ENCODE results near the gene RAB25.
"Not testable (repeated sequence)": the region's sequence is repeated elsewhere in the genome, so short reads cannot be mapped to it uniquely, and the experiment has no call there.

The RAB25 gene

DNA sequence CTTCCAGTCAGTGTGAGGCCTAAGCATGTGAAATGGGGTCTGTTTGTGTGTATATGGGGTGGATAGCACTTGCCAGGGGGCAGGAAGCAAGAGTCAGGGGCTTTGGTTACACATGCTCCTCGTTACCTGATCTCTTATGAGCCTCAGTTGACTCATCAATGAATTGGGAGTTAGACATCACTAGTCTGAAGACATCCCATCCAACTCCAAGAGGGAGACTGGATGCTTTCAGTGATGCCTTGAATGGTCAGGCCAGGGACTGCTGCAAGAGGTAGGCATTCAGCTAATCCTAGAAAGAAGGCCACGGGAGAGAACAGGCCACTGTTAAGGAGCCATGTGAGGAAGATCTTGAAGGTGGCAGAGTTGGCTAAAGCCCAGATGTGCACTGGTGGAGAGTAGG is 6.3 kb downstream of the RAB25 start:
- Histone ChIP-seq H3K79me2 (no peaks in the 10 kb centered on the region), H2AFZ (no peak overlapping the region), H3K36me3 (ENCODE audit: control insufficient read depth, insufficient read depth, low read length) (no peaks in the 10 kb centered on the region), H3K9me3 (ENCODE audit: control insufficient read depth, low read length) (no peaks in the 10 kb centered on the region), H3K4me3 (ENCODE audit: low read depth, low read length) (no peak overlapping the region), H3K4me2 (ENCODE audit: low read length) (no peak overlapping the region), H3K9ac (no peak overlapping the region), H3K27ac (no peak overlapping the region), H3K4me1 (no peaks in the 10 kb centered on the region), H3K27me3 (ENCODE audit: control insufficient read depth, insufficient read depth, low read length) (no peaks in the 10 kb centered on the region)
- TF ChIP-seq, protein P1, sequence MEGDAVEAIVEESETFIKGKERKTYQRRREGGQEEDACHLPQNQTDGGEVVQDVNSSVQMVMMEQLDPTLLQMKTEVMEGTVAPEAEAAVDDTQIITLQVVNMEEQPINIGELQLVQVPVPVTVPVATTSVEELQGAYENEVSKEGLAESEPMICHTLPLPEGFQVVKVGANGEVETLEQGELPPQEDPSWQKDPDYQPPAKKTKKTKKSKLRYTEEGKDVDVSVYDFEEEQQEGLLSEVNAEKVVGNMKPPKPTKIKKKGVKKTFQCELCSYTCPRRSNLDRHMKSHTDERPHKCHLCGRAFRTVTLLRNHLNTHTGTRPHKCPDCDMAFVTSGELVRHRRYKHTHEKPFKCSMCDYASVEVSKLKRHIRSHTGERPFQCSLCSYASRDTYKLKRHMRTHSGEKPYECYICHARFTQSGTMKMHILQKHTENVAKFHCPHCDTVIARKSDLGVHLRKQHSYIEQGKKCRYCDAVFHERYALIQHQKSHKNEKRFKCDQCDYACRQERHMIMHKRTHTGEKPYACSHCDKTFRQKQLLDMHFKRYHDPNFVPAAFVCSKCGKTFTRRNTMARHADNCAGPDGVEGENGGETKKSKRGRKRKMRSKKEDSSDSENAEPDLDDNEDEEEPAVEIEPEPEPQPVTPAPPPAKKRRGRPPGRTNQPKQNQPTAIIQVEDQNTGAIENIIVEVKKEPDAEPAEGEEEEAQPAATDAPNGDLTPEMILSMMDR (IDR thresholded peaks at IDR 0.05), result no peak

DNA sequence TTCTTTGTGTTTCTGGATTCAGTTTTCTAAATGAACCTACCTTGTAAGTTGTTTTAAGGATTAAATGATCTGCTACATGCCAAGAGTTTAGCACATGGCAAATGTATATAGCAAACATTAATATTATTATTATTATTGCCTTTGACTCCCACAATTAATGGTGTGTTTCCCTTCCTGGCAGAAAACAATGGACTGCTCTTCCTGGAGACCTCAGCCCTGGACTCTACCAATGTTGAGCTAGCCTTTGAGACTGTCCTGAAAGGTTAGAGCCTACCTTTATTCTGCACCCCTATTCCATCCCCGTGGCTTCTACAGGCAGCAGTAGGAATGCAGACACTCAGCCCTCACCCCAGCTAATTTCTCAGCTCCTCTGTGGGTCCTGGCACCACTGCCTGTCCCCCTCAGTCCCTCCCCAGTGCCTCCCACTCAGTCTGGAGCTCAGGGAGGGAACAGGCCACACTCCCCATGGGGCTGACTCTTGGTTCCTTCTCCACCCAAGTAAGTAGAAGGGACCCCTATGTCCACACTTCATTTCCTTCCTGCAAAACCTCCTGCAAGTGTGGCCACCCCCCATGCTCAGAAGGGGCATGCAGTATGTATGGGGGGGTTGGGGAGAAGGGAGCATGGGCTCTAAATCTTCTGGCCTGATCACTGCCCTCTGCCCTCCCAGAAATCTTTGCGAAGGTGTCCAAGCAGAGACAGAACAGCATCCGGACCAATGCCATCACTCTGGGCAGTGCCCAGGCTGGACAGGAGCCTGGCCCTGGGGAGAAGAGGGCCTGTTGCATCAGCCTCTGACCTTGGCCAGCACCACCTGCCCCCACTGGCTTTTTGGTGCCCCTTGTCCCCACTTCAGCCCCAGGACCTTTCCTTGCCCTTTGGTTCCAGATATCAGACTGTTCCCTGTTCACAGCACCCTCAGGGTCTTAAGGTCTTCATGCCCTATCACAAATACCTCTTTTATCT is 8.8 kb downstream of the RAB25 start:
- no peaks in the 10 kb centered on the region for H3K27me3 ChIP-seq (ENCODE audit: control insufficient read depth, insufficient read depth, low read length)
- H3K4me3 ChIP-seq (ENCODE audit: low read depth, low read length), result no peak overlapping the region
- H3K79me2 ChIP-seq, result no peaks in the 10 kb centered on the region
- no peak overlapping the region for H3K4me2 ChIP-seq (ENCODE audit: low read length)
- no peak overlapping the region for H2AFZ ChIP-seq
- H3K27ac ChIP-seq, result no peak overlapping the region
- no peaks in the 10 kb centered on the region for H3K9me3 ChIP-seq (ENCODE audit: control insufficient read depth, low read length)
- H3K4me1 ChIP-seq, result no peaks in the 10 kb centered on the region
- no peak overlapping the region for H3K9ac ChIP-seq
- no peaks in the 10 kb centered on the region for H3K36me3 ChIP-seq (ENCODE audit: control insufficient read depth, insufficient read depth, low read length)
- TF ChIP-seq, protein P1 (IDR thresholded peaks at IDR 0.05), result no peak

DNA sequence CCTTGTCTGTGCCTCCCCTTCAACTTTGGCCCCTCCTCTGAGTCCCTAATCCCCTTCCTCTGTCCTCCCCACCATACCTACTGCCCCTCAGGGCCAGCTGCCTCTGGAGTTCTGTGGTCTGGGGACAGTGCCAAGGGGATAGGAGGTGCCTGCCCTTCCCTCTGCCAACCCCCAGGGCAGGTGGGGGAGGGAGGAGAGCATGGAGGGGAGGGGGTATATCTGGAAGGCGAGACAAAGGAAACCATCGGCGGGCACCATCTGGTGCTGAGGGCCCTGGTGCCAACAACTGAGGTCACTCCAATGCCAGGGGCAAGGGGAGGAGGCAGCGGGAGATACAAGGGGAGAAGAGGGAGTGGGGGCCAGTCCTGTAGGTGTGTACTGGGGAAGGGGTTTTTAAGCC is 9.6 kb downstream of the RAB25 start:
- Histone ChIP-seq H3K79me2 (no peaks in the 10 kb centered on the region), H3K36me3 (ENCODE audit: control insufficient read depth, insufficient read depth, low read length) (no peaks in the 10 kb centered on the region), H3K4me2 (ENCODE audit: low read length) (no peak overlapping the region), H3K9ac (no peak overlapping the region), H3K27ac (no peak overlapping the region), H3K4me1 (no peaks in the 10 kb centered on the region), H3K4me3 (ENCODE audit: low read depth, low read length) (no peak overlapping the region), H3K9me3 (ENCODE audit: control insufficient read depth, low read length) (no peaks in the 10 kb centered on the region), H3K27me3 (ENCODE audit: control insufficient read depth, insufficient read depth, low read length) (no peaks in the 10 kb centered on the region), H2AFZ (no peak overlapping the region)
- TF ChIP-seq, protein P1 (IDR thresholded peaks at IDR 0.05), result no peak

DNA sequence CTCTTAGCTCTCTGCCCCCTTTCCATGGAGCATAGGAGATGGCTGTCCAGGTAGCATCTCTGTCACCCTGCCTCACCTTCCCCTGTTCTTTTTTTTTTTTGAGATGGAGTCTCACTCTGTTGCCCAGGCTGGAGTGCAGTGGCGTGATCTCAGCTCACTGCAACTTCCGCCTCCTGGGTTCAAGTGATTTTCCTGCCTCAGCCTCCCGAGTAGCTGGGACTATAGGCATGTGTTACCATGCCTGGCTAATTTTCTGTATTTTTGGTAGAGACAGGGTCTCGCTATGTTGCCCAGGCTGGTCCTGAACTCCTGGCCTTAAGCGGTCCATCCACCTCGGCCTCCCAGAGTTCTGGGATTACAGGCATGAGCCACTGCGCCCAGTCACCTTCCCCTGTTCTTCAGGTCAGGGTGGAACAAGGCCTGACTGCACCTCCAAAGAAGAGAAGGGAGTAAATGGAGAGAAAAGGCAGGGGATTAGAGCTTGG is 10.4 kb downstream of the RAB25 start:
- H3K4me3 ChIP-seq (ENCODE audit: low read depth, low read length); H3K9me3 ChIP-seq (ENCODE audit: control insufficient read depth, low read length); H2AFZ ChIP-seq; H3K4me2 ChIP-seq (ENCODE audit: low read length); H3K27me3 ChIP-seq (ENCODE audit: control insufficient read depth, insufficient read depth, low read length); H3K36me3 ChIP-seq (ENCODE audit: control insufficient read depth, insufficient read depth, low read length); H3K4me1 ChIP-seq; H3K79me2 ChIP-seq; H3K27ac ChIP-seq; H3K9ac ChIP-seq: not testable (repeated sequence)

DNA sequence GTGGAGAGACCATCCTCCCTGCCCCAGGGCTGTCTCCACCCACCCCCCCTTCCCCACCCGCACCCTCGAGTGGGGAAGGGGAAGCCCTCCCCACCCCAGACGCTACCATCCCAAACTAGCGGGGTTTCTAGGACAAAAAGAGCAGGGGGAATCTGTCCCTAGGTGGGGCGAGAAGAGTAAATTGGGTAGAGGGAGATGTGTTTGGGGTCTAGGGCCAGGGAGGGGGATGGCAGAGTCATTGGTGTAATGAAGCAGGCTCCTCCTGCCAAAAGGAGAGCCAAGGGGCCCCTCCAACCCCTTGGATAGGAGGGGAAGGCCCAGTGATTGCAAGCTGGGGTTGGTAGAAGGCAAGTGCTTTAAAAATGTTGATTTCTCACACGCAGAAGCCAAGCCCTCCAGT is 11.3 kb downstream of the RAB25 start:
- Histone ChIP-seq H3K27ac (no peak overlapping the region), H3K4me3 (ENCODE audit: low read depth, low read length) (no peak overlapping the region), H3K4me2 (ENCODE audit: low read length) (no peak overlapping the region), H3K4me1 (no peaks in the 10 kb centered on the region), H3K79me2 (no peaks in the 10 kb centered on the region), H2AFZ (no peak overlapping the region), H3K9ac (no peak overlapping the region), H3K9me3 (ENCODE audit: control insufficient read depth, low read length) (no peaks in the 10 kb centered on the region), H3K36me3 (ENCODE audit: control insufficient read depth, insufficient read depth, low read length) (no peaks in the 10 kb centered on the region), H3K27me3 (ENCODE audit: control insufficient read depth, insufficient read depth, low read length) (no peaks in the 10 kb centered on the region)
- TF ChIP-seq, protein P1 (IDR thresholded peaks at IDR 0.05), result no peak
